ENCODE results near the gene UBQLN1.

Gene UBQLN1

DNA sequence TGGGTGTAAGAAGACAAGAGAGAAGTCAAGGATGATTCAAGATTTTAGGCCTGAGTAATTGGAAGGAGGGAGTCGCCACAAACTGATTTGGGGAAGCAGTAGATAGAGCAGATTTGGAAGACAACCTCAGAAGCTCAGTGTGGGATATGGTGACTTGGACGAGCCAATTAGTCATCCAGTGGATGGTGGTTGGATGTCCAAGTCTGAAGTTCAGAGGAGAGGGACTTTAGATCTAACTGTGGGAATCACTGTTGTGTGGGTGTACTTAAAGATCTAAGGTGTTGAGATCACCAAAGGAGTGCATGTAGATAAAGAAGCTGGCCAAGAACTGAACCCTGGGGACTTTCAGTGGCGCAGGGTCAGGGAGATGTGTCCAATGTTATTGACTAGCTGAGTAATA lies 82.6 kb downstream of the UBQLN1 start:
- CTCF ChIA-PET = interaction anchor here (1.7 to 3.1 kb wide), 2 partner anchors 24 to 291 kb away, joined by 7 to 13 read pairs; no protein-coding TSS in a partner anchor
- TF ChIP-seq, protein P1, sequence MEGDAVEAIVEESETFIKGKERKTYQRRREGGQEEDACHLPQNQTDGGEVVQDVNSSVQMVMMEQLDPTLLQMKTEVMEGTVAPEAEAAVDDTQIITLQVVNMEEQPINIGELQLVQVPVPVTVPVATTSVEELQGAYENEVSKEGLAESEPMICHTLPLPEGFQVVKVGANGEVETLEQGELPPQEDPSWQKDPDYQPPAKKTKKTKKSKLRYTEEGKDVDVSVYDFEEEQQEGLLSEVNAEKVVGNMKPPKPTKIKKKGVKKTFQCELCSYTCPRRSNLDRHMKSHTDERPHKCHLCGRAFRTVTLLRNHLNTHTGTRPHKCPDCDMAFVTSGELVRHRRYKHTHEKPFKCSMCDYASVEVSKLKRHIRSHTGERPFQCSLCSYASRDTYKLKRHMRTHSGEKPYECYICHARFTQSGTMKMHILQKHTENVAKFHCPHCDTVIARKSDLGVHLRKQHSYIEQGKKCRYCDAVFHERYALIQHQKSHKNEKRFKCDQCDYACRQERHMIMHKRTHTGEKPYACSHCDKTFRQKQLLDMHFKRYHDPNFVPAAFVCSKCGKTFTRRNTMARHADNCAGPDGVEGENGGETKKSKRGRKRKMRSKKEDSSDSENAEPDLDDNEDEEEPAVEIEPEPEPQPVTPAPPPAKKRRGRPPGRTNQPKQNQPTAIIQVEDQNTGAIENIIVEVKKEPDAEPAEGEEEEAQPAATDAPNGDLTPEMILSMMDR (IDR thresholded peaks at IDR 0.05; ENCODE audit: insufficient read depth, low read length, missing control alignments) = no peak
- DNase-seq (ENCODE audit: low read depth, low spot score) = no peak
- no peak overlapping the region for H3K4me3 ChIP-seq (ENCODE audit: low read depth, low read length)
- POLR2A ChIA-PET = no interaction called here

- CTCF ChIA-PET = interaction anchor here (1.0 to 3.1 kb wide), 10 partner anchors 12 to 297 kb away, joined by 3 to 13 read pairs (median 4); no protein-coding TSS in a partner anchor
- DNase-seq (ENCODE audit: low read depth, low spot score) = no peak
- H3K4me3 ChIP-seq (ENCODE audit: low read depth, low read length) = peak overlapping the region; percentile 65
- TF ChIP-seq, protein P1 (IDR thresholded peaks at IDR 0.05; ENCODE audit: insufficient read depth, low read length, missing control alignments) = no peak
- POLR2A ChIA-PET = no interaction called here
Observed at GRCh38 chr9:83623679-83624076, 84.1 kb downstream of the UBQLN1 start.

GRCh38 chr9:83622939-83623678 lies 84.6 kb downstream of the UBQLN1 start, which contains the start of gene IDNK:
Gene IDNK, plus strand, starts transcription at chr9:83623143. Its CDS starts 29 bp downstream, at chr9:83623172.
- POLR2A ChIA-PET = no interaction called here
- TF ChIP-seq, protein P1 (IDR thresholded peaks at IDR 0.05; ENCODE audit: insufficient read depth, low read length, missing control alignments) = no peak
- CTCF ChIA-PET = interaction anchor here (0.9 to 3.1 kb wide), 8 partner anchors 13 to 298 kb away, joined by 3 to 13 read pairs (median 4); no protein-coding TSS in a partner anchor
- no peak for DNase-seq (ENCODE audit: low read depth, low spot score)
- H3K4me3 ChIP-seq (ENCODE audit: low read depth, low read length) = peak within 1 kb of the TSS; percentile 65

- TF ChIP-seq, protein P1 (IDR thresholded peaks at IDR 0.05; ENCODE audit: insufficient read depth, low read length, missing control alignments) = no peak
- peak overlapping the region; percentile 65 for H3K4me3 ChIP-seq (ENCODE audit: low read depth, low read length)
- ChIA-PET POLR2A (no interaction called here), CTCF (interaction anchor here (0.9 to 3.1 kb wide), 5 partner anchors 30 to 288 kb away, joined by 3 to 20 read pairs (median 4); partner anchors contain the start of gene UBQLN1)
- DNase-seq (ENCODE audit: low read depth, low spot score) = no peak
Observed at GRCh38 chr9:83622433-83622938, 85.3 kb downstream of the UBQLN1 start.

DNA sequence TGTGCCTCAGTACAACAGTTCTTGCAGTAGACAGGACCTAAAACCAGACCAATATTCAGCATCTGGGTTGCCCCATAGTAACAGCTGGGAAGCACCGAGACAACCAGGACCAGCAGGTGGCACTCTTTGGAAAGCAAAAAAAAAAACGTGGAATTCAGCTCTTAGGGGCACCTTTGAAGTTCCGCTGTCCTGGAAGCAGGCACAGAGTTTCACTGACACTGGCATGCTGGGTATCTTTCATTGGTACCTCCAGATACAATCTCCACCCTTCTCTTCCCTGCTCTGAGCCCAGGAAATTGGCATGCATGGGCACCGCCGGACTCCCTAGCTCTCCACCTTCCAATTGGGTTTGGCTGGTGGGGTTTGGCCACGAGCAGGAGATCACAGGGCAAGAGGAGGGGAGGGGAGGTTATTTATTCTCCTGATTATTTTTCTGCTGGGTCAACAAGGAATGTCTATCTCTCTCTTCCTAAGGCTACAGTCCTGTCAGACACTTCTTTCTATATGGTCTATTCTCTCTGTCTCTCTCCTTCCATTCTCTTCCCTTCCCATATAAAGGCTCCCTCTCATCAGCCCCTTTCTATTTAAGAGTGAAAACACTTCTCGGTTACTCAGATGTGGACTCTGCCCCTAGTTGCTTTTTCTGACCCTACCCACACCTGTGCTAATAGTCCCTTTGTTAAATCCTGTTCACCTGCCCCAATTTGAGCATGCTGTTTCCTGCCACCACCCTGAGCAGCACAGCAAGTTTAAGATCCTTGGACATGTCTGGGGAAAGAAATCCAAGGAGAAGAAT lies 86.7 kb downstream of the UBQLN1 start:
- DNase-seq (ENCODE audit: low read depth, low spot score) = no peak
- H3K4me3 ChIP-seq (ENCODE audit: low read depth, low read length) = no peak overlapping the region
- ChIA-PET CTCF (interaction anchor here (0.7 to 3.5 kb wide), 31 partner anchors 10 to 640 kb away, joined by 3 to 36 read pairs (median 5); partner anchors contain the start of genes FRMD3, KIF27 and UBQLN1), POLR2A (interaction anchor here (1.1 to 1.5 kb wide), 2 partner anchors 54 to 300 kb away, joined by 3 to 4 read pairs; partner anchors contain the start of gene KIF27)
- TF ChIP-seq, protein P1 (IDR thresholded peaks at IDR 0.05; ENCODE audit: insufficient read depth, low read length, missing control alignments) = peak; percentile 64

Data from AG04449 (cell line).